Measurements from ENCODE around the gene SPRTN.
"Not testable (repeated sequence)": the region's sequence is repeated elsewhere in the genome, so short reads cannot be mapped to it uniquely, and the experiment has no call there.

Gene SPRTN

DNA sequence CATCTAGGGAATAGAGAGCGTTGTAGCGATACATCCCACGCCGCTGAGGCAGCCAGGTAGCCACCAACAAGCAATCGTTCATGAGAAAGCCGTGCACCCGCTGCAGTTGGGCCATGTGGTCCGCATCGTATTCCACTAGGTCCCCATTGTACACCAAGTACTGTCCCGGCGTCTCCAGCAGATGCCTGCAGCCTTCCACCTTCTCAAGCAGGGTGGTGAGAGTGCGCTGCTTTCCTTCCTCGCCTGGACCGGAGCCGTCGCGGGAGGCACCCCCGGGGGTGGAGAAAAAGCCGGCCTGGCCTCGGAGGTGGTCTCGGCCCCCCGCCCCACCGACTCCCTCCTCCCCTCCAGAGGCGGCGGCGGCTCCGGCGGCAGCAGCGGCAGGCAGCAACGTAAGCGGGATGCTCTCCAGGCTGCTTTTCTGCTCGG lies 1.0 kb upstream of the SPRTN start:
- no peak for DNase-seq

DNA sequence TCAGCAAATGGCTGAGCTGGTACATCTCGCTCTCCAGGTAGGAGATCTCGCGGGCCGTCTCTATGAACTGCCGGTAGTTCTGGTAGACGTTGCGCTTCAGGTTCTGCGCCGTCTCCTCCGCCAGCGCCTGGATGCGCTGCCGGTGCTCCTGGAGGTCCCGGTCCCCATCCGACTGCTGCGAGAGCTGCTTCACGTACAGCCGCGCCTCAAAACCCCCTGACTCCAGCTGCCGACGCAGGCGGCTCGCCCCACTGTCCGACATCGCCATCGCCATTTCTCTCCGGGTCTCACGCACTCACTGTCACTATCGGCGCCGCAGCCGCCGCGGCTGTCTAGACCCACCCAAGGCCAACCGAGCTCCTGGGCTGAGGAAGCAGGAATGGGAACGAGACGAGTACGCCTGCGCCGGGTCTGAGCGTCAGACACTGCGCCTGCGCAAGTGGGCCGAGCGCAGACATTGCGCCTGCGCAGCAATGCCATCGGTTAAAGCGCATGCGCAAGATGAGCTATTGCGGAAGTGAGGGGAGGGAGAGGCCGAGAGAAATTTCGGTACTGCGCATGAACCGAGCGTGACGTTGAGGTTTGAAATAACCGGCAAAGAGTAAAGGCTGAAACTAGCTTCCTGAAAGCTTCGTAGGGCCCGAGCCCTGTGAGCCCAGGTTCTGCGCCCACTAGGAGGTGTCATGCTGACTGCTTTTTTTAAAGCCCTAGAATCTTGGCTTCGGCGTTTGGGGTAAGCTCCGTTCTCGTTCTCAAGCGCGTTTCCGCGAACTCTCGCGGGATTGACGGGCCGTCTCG lies 422 bp upstream of the SPRTN start, which contains the start of gene EXOC8:
TSS of gene EXOC8 (minus strand) at position 381 of the 798 bp plus-strand sequence. CDS start at position 274, 107 bp downstream.
- peak; percentile 99 for DNase-seq

DNA sequence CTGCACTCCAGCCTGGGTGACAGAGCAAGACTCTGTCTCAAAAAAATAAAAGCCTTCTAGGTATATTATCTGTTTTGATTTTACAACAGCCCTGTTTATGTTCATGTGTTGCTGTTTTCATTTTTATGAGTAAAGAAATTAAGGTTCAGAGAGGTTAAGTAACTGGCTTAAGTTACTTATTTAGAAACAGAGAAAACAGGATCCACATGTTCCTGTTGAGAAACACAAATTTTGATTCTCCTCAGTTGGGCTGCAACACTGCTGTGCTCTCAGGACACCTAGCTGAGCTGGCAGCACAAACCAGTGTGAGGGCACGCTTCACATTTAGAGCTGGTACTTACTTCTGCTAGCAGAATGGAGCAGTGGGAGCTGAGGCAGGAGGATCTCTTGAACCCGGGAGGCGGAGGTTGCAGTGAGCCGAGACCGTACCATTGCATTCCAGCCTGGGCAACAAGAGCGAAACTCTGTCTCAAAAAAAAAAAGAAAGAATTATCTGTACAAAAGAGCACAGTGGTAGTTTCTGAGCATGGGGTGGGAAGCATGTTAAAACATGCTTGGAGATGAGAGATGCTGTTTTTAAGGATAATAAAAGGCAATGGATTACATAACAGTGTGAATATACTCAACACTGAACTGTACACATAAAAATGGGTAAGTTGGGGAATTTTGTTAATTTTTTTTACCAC lies 2.4 kb downstream of the SPRTN start:
- no peak for DNase-seq

DNA sequence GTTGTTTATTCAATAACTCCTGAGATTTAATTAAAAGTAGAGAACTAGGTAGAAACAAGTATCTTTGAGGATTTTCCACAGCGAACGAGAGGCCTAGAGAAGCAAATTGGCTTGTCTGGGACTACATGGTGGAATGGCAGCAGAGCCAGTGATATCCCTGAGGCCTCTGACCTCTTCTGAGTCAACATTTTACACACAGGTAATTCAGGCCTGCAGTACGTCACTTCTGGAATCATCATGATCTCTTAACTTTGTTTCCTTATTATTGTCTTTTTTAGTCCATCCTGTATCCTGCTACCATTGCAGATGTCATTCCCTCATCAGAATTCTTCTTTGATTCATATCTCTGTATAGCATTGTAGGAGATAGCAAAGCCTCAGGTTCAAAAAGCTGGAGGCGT lies 9.9 kb downstream of the SPRTN start:
- no peak for DNase-seq

GRCh38 chr1:231348442-231348841 lies 10.3 kb downstream of the SPRTN start:
- no peak for DNase-seq

DNA sequence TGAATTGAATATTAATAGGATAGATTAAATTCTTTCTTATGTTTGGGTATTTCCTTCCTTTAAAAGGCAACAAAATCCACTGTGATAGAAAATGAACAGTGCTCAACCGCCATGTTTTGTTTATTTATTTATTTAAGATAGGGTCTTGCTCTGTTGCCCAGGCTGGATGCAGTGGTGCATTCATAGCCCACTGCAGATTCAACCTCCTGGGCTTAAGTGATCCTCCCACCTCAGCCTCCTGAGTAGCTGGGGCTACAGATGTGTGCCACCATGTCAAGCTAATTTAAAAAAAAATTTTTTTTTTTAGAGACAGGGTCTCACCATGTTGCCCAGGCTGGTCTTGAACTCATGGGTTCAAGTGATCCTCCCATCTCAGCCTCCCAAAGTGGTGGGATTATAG lies 10.8 kb downstream of the SPRTN start:
- not testable (repeated sequence) for DNase-seq

GRCh38 chr1:231351816-231352215 lies 13.7 kb downstream of the SPRTN start:
- no peak for DNase-seq

DNA sequence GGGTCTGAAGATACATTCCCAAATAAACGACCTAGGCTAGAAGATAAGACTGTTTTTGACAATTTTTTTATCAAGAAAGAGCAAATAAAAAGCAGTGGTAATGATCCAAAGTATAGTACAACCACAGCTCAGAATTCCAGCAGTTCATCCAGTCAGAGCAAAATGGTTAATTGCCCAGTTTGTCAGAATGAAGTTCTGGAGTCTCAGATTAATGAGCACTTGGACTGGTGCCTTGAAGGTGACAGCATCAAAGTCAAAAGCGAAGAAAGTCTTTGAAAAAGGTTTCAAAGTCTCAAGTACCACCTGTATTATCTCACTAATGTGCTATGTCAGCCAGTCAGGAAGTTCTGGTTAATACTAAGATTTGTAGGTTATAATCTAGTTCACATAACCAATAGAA lies 15.0 kb downstream of the SPRTN start:
- DNase-seq = no peak

GRCh38 chr1:231354330-231355020 lies 16.4 kb downstream of the SPRTN start:
- DNase-seq = no peak

DNA sequence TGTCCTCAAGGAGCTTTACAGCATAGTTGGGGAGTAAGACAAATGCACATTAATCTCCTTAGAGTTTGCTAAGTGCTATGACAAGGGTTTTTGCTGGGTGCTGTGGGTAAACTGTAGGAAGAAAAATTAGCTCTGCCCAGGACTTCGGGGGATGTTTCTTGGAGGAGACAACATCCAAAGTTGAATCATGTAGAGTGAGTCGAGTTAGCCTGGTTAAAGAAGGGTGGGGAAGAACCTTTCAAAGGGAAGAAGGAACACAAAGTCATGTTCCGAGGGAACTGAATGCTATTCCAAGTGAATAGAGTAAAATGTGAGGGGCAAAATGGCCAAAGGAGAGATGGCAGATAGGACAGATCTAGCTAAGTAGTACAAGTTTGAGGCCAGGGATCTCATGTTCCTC lies 17.1 kb downstream of the SPRTN start:
- DNase-seq = no peak

DNA sequence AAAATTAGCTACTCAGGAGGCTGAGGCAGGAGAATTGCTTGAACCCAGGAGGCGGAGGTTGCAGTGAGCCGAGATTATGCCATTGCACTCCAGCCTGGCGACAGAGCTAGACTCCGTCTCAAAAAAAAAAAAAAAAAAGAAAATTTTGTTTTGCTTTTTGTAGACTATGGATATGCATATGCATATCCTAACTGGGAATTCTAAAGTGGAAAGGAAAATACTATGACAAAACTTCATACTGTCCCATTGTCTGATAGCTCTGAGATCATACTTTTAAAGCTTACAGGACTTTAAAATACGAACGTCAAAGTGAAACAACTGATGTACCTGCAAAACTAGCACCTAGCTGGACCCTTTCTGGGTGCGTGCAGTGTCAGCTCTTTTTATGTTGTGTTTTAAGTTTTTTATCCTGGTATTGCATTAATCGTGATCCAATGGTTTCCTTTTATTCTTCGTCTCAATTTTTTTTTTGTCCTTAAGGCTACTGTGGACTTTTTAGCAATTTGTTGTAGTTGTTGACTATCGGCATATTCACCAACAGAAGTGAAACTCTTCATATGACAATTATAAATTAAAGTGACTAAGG lies 19.2 kb downstream of the SPRTN start:
- no peak for DNase-seq

DNA sequence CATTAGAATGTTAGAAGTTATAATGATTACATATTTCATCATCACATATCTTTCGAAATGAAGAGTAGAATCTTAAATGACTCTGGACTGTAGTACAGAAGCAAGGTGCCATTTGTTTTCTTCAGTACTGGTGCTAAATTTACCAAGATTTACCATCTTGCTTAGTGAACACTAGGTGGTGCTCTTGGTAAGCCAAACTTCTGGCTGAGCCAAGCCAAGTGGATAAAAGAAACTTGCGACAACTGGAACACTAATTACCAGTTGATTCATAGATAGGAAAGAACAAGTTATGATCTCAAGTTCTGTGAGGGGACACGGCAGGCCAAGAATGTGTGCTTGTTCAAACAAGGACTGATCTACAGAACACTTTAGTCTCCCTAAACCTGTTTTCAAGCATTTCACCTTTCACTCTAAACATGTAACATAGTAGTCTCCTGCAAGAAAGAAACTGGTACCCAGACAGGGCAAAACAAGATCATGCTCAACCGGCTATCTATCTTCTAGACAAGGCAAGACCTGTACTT lies 19.8 kb downstream of the SPRTN start:
- peak; percentile 73 for DNase-seq

- no peak for DNase-seq
These were observed 21.0 kb downstream of the SPRTN start for GRCh38 chr1:231359113-231359512.

DNA sequence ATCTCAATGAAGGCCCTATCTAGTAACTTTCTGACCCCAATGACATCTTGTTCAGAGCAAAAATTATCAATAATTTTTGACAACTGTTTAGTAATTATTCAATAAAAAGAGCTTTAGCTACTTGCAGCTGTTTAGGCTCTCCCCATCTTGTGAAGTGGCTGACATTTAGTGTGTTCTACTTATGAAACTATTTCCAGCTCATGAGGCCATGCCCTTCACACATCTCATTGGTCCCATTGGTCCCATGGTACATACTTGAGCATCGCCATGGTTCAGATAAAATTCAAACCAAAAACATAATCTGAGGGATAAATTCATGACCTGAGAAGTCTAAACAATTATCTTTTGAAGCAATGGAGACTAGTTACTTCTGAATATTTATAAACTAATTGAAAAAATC lies 24.2 kb downstream of the SPRTN start:
- no peak for DNase-seq

DNA sequence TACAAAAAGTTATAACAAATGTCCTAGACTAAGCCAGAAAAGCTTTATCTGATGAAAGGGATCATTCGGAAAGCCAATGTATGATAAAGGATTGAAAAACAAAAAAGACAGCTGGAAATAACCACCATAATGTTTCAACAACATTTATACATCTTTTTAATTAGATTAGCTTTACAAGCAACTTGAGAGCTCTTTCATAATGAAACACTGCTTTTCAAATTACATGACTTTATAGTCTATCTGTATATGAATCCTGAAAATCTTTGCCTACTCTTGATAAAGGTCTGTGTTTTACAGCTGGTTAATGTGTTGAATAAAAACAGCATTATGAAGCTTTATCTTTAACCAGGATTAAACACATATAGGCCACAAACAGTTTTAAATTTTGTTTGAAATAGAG lies 25.5 kb downstream of the SPRTN start:
- no peak for DNase-seq

GRCh38 chr1:231364192-231364591 lies 26.1 kb downstream of the SPRTN start:
- no peak for DNase-seq

- DNase-seq = no peak
These were observed 31.2 kb downstream of the SPRTN start for GRCh38 chr1:231369282-231369681.

DNA sequence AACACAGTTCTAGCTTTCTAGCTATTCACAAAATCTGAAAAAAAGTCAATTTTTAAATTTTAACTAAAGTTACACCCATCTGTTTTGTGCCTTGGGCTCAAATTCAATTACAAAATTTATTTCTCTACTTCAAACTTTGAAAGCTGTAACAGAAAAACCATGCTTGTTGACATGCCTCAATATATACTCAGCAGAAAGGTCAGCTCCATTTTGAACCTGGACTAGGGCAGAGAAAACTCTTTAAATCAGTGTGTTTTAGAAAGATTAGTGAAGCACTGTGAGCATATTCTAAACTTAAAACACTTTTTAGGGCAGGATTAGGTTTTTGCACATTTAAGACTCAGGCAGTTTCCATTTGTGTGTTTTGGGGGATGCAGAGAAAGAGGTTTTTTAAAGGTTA lies 34.4 kb downstream of the SPRTN start:
- DNase-seq = no peak

GRCh38 chr1:231374394-231374793 lies 36.3 kb downstream of the SPRTN start:
- DNase-seq = no peak

- no peak for DNase-seq
These were observed 38.0 kb downstream of the SPRTN start for GRCh38 chr1:231376101-231376500.

DNA sequence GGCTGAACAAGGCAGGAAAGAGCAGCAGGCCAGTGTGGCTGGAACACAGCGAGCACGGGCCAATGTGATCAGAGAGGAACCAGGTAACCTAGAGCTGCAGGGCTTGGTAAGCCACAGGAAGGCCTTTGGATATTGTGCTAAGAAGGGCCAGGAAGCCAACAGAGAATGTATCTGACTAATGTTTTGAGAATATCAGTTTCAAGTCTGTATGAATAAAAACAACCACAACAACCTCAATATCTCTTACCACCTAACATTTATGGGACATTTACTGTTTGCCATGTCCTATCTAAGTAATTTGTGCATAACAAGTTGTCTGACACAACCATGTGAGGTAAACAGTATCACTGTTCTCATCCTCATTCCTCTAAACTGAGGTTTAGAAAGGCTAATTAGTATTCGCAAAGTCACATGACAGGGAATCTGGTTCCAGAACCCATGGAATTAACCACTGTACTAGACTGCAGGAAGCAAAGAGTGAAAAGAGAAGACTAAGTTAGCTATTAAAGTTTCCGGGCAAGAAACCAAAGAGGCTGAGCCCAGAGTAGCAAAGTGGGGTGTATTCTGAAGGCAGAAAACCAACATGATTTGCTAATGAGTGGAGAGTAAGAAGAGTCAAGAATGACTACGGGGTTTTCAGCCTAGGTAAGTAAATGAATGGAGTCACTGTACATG lies 38.9 kb downstream of the SPRTN start:
- DNase-seq = no peak

- no peak for DNase-seq
These were observed 43.6 kb downstream of the SPRTN start for GRCh38 chr1:231381729-231382128.

GRCh38 chr1:231382426-231382825 lies 44.3 kb downstream of the SPRTN start:
- DNase-seq = no peak

All from NCI-H1092 treated with DMSO at 0.1 percent for 48 hours (cell line).